ENCODE measurements around the gene FBXO47.

FBXO47 gene, protein sequence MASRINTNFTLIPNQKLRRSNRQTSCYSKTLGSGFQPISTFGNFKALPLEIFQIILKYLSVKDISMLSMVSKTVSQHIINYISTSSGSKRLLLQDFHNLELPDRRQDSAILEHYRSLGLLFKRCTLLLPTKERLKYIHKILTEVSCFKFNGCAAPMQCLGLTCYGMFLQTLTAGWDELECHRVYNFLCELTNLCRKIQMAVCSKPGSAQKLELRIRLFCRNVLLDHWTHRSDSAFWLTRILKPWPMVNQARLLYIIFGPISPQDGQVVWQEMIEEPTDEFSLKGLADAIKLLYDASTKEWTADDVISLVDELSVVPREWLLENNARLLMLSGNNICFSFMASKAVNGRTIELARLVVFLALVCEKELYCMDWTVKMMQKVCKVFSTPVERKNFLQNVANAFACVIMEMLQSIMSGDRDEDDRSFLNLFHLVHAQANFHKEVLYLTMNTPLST

DNA sequence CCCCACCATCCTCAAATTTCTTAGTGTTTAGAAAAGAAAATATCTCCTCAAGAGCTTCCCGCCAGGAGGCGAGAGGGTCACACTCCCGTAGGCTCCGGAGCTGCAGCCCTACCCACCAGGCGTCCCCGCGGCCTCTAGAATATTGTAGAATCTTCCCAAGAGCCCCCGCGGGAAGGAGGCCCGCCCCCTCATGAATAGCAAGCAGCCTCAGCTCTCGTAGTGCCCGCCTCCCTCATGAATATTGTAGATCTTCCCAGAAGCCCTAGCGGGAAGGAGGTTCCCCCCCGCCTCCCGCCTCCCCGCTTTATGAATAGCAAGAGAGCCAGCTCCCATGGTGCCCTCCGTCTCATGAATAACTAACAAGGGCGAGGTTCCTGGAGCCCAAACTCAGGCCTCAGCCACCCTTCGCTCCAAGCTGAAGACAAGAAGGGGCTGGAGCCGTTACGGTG lies at the start of gene FBXO47:
FBXO47 (minus strand) TSS at position 114 of the 449 bp plus-strand sequence. CDS start 4,378 bp downstream, outside the sequence.
- peak; percentile 97 for DNase-seq

DNA sequence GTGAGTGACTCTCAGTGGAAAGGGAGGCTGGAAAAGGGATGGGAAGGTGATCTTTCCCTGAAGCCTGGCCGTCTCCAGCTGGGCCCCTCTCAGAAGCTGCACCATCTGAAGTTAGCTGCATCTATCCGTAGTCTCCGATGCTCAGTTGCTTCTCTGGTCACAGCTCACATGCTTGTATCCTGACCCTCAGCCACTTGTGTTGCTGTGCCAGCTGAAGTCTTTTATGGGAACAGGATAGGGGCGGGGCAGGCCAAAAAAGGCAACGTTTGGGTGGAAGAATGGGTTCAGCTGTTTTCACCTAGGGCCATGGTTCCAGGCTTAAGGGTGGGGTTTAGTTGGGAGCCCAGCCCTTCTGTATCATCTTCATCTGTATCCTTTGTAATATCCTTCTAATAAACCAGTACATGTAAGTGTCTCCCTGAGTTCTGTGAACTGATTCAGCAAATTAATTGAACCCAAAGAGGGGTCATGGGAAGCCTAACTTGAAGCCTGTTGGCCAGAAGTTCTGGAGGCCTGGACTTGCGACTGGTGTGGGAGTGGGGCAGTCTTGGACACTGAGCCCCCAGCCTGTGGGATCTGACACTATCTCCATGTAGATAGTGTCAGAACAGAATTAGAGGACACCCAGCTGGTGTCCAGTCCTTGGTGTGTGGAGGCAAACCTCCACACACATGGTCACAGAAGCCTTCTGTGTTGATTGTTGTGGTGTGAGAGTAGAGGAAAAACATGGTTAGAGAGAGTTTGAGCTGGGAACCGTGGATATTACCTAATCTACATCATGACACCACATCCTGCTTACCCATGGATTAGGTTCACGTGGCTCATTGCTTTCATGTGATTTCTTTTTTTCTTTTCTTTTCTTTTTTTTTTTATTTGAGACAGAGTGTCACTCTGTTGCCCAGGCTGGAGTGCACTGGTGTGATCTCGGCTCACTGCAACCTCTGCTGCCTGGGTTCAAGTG lies 49.3 kb upstream of the FBXO47 start:
- DNase-seq = no peak

- no peak for DNase-seq
Measured at GRCh38 chr17:39015546-39015935, 48.3 kb upstream of the FBXO47 start.

DNA sequence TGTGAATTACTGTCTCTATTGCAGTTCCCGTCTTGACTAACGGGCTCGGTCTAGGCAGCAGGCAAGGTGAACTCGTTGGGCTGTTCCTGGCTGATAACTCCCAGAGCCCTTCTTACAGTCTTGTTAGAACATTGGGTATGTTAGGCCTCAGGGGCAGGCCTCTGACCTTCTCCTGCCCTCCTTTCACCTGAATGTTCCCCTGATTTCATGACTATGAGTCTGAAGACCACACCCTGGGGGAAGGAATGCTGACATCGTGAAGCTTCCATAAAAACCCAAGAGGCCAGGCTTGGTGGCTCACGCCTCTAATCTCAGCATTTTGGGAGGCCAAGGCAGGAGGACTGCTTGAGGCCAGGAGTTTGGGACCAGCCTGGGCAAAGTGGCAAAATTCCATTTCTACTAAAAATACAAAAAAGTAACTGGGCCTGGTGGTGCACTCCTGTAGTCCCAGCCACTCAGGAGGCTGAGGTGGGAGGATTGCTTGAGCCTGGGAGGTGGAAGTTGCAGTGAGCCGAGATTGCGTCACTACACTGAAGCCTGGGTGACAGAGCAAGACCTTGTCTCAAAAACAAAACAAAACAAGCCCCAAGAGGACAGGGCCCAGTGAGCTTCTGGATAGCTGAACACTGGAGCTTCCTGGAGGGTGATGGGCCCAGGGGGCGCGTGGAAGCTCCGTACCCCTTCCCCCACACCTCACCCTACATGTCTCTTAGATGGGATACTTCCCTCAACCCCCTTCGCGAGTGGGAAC lies 47.8 kb upstream of the FBXO47 start:
- DNase-seq = no peak

DNA sequence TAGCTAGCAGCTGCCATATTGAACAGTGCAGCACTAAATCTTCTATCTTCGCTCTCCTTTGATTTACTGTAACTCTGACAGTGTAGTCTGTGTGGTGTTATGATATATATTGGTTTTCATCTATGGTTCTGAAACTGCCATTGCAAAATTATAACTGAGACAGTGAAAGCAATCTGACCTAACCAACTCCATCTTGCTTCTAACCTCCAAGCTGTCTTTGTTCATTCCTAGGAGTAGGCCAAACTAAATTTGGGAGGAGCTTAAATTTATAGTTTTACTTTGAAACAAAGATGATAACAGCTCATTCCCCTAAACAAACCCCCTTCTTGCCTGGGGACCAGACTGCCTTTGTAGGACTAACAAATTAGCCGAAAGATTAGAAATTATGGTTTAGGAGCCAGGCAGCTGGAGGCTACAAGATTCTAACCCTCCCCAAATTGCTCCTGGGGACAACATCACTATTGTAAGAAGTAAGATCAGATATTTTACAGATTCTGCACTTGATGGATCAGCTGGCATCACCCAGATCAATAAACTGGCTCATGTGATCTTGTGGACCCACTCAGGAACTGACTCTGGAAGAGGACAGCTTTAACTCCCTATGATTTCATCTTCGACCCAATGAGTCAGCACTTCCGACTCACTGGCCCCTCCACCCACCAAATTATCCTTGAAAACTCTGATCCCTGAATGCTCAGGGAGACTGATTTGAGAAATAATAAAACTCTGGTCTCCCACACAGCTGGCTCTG lies 47.0 kb upstream of the FBXO47 start:
- peak; percentile 5 for DNase-seq

DNA sequence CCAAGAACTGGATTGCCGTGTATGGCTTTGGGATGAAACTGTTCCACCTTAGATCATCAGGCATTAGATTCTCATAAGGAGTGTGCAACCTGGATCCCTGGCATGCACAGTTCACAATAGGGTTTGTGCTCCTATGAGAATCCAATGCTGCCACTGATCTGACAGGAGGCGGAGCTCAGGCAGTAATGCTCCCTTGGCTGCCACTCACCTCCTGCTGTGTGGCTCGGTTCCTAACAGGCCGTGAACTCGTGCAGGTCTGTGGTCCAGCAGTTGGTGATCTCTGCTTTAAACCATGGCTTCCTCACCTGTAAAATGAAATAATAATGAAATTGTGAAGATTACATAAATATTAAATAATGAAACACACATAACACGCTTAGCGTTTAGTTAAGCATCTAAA lies 45.5 kb upstream of the FBXO47 start:
- no peak for DNase-seq

- no peak for DNase-seq
Measured at GRCh38 chr17:39011907-39012468, 44.8 kb upstream of the FBXO47 start.

DNA sequence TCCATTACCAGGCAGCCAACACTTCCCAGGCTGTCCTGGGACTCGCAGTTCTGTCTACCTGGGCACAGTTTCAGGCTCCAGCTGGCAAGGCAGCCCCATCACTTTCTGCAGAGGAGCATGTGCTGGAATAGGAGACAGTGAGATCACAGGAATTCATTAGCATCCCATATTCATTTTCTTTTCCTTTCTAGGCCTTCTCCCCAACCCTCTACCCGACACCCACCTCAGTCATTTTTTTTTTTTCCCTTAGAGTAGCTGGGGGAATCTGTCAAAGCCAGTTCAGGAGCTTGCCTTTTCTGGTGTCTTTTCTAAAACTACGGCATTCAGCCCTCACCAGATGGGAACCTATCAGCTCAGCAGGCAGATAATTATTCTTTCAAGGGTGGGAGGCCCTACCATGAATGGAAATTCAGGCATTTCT lies 42.4 kb upstream of the FBXO47 start:
- DNase-seq = no peak

DNA sequence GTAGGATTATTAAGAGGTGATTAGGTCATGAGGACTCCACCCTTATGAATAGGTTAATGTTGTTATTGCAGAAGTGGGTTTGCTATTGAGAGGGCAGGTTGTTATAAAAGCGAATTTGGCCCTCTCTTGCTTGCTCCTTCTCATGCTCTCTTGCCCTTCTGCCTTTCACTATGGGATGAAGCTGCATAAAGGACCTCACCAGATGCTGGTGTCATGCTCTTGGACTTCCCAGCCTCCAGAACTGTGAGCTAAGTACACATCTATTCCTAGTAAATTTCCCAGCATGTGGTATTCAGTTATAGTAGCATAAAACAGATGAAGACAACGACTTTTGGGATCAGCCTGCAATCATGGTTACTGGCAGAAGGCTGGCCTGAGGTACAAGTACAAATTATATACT lies 41.4 kb upstream of the FBXO47 start:
- no peak for DNase-seq

- no peak for DNase-seq
Measured at GRCh38 chr17:39002991-39003715, 36.0 kb upstream of the FBXO47 start.

- no peak for DNase-seq
Measured at GRCh38 chr17:39001703-39002637, 34.8 kb upstream of the FBXO47 start.

- no peak for DNase-seq
Measured at GRCh38 chr17:39000021-39000601, 32.9 kb upstream of the FBXO47 start.

GRCh38 chr17:38996660-38997337 lies 29.6 kb upstream of the FBXO47 start:
- peak; percentile 8 for DNase-seq

DNA sequence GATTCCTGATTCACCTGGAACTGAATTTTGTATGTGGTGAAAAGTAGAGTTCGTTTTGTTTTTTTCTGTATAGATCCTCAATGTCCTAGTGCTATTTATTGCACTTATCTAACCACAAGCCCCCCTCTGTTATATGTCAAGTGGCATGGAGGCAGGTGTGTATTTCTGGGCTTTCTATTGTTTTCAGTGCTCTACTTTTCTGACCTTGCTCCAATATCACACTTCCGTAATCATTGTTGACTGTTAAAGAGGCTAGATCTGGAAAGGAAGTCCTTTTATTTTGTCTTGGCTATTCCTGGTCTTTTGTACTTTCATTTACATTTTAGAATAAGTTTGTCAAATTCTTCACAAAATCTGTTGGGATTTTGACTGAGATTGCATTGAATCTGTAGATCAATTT lies 26.8 kb upstream of the FBXO47 start:
- no peak for DNase-seq

DNA sequence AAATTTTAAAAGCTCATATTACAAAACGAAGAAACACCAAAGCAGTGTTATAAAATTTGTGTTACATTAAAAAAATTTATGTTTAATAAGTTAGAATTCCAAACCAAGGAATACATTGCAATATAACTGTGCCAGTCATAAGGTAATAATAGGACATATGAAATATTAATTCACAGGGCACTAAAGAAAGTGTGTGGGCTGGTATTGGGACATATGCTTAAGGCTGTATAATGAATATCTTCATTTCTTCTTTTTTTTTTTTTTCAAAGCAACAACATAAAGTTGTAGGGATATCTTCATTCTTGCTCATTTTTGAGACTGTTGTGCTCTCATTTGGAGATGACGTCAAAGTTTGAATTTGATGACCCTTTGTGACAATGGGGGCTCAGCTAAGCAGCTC lies 17.5 kb upstream of the FBXO47 start:
- DNase-seq = no peak

- peak; percentile 79 for DNase-seq
Measured at GRCh38 chr17:38982858-38983746, 15.9 kb upstream of the FBXO47 start.

DNA sequence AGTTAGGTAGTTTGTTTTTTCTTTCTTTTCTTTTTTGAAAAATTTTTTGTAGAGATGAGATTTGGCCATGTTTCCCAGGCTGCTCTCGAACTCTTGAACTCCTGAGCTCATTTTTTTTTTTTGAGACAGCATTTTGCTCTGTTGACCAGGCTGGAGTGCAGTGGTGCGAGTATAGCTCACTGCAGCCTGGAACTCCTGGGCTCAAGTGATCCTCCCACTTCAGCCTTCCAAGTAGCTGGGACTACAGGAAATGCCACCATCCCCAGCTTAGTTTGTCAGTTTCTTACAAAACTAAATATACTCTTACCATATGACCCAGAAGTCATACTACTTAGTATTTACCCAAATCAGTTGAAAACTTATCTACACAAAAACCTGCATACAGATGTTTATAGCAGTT lies 14.4 kb upstream of the FBXO47 start:
- DNase-seq = no peak
